Fibroblast of the aortic adventitia (primary cell): Measurements from ENCODE around the gene GPC6. TPM values are rescaled to one million over a fixed set of nuclear protein-coding genes. Genes with fewer than 3 reads are reported as not detected.
"Not testable (repeated sequence)": the region's sequence is repeated elsewhere in the genome, so short reads cannot be mapped to it uniquely, and the experiment has no call there.

ENCODE experiments used
- DNase-seq: peaks from one replicate; pipeline ENCODE4 v3.0.0-alpha.2; 2010; ENCODE audit warnings: low read depth
- H3K4me3 ChIP-seq: 2 replicates; pipeline ENCODE4 v1.5.1; 2011; ENCODE audit warnings: low read depth, mild to moderate bottlenecking, control low read depth, low read length, moderate library complexity
- CTCF ChIP-seq: IDR thresholded peaks from 2 replicates; pipeline ENCODE4 v1.5.1; 2011; ENCODE audit warnings: mild to moderate bottlenecking, low read length, control low read depth, inconsistent platforms; ENCODE audit not compliant: insufficient read depth
- total RNA-seq: library from RNA; depleted of rRNA; stranded (reverse); fragments of >200 nt; gene quantifications from 2 replicates; pipeline ENCODE4 v1.2.3, GENCODE V29; 2012; ENCODE audit warnings: low replicate concordance

GPC6 gene
- total RNA-seq, 1 donor = 92.6 TPM

GRCh38 chr13:94292323-94292640 is 1065.7 kb downstream of the GPC6 start:
- no peak for DNase-seq
- H3K4me3 ChIP-seq = no peak overlapping the region
- no peak for TF ChIP-seq CTCF

- H3K4me3 ChIP-seq = no peak overlapping the region
- DNase-seq = no peak
- TF ChIP-seq CTCF = no peak
These were observed 1069.9 kb downstream of the GPC6 start for GRCh38 chr13:94296471-94296870.

GRCh38 chr13:94298346-94298745 is 1071.7 kb downstream of the GPC6 start:
- TF ChIP-seq CTCF = no peak
- H3K4me3 ChIP-seq = no peak overlapping the region
- no peak for DNase-seq

- no peak for DNase-seq
- H3K4me3 ChIP-seq = no peak overlapping the region
- TF ChIP-seq CTCF = no peak
These were observed 1073.8 kb downstream of the GPC6 start for GRCh38 chr13:94300401-94300800.

- H3K4me3 ChIP-seq = no peak overlapping the region
- TF ChIP-seq CTCF = no peak
- DNase-seq = no peak
These were observed 1074.9 kb downstream of the GPC6 start for GRCh38 chr13:94301487-94301886.

- DNase-seq = not testable (repeated sequence)
These were observed 1076.4 kb downstream of the GPC6 start for GRCh38 chr13:94302847-94303565.

GRCh38 chr13:94303644-94304174 is 1077.1 kb downstream of the GPC6 start:
- no peak for DNase-seq
- H3K4me3 ChIP-seq = no peak overlapping the region
- no peak for TF ChIP-seq CTCF

More at GRCh38 chr13:94302847-94303565, 1076.4 kb downstream of the GPC6 start:
- H3K4me3 ChIP-seq = not testable (repeated sequence)
